A673 (cell line): ENCODE measurements around the gene GALNT10. TPM values are rescaled to one million over a fixed set of nuclear protein-coding genes. Genes with fewer than 3 reads are reported as not detected.

ENCODE experiments used
- BruUV-seq: library from RNA; stranded (reverse); fragments of 400-500 nt; replicated peaks from 2 replicates; lab custom pipeline; 2021; lab: Mats Ljungman, UMichigan
- CTCF ChIA-PET: fragments of 300-600 bp; sonication (Branson Sonifier 250); formaldehyde crosslinking; loops from one replicate; lab custom pipeline; 2022; ENCODE audit warnings: antibody characterized with exemption; lab: Charles Lee
- POLR2A ChIA-PET: fragments of 300-600 bp; sonication (Branson Sonifier 250); formaldehyde crosslinking; loops from one replicate; lab custom pipeline; 2022; ENCODE audit warnings: antibody characterized with exemption; ENCODE audit not compliant: low non-redundant PET; lab: Charles Lee
- DNase-seq: peaks from one replicate; pipeline ENCODE4 v3.0.0-alpha.2; 2015; ENCODE audit warnings: low spot score
- H3K27ac ChIP-seq: fragments of 200-600 bp; sonication (generic); 2 replicates; pipeline ENCODE4 v1.5.1; 2016; ENCODE audit warnings: mixed run types, low read depth, mild to moderate bottlenecking, mixed read lengths, antibody characterized with exemption, low read length; ENCODE audit not compliant: poor library complexity, severe bottlenecking
- H3K27me3 ChIP-seq: fragments of 200-600 bp; sonication (generic); replicated peaks from 2 replicates; pipeline ENCODE4 v1.6.1; 2017; ENCODE audit warnings: mixed run types, low read depth, mild to moderate bottlenecking, mixed read lengths, antibody characterized with exemption, low read length; ENCODE audit not compliant: insufficient read depth, poor library complexity
- H3K36me3 ChIP-seq: fragments of 200-600 bp; sonication (generic); 2 replicates; pipeline ENCODE4 v1.6.1; 2016; ENCODE audit warnings: mixed run types, mild to moderate bottlenecking, mixed read lengths, antibody characterized with exemption, low read length; ENCODE audit not compliant: insufficient read depth, poor library complexity, severe bottlenecking
- H3K4me1 ChIP-seq: fragments of 200-600 bp; sonication (generic); 2 replicates; pipeline ENCODE4 v1.6.1; 2017; ENCODE audit warnings: mixed run types, mild to moderate bottlenecking, mixed read lengths, antibody characterized with exemption, low read length; ENCODE audit not compliant: insufficient read depth, poor library complexity, severe bottlenecking
- H3K4me3 ChIP-seq: fragments of 200-600 bp; sonication (generic); 2 replicates; pipeline ENCODE4 v1.5.1; 2016; ENCODE audit warnings: low read depth, mixed run types, mild to moderate bottlenecking, mixed read lengths, low read length; ENCODE audit not compliant: poor library complexity, severe bottlenecking
- H3K9me3 ChIP-seq: fragments of 200-600 bp; sonication (generic); 2 replicates; pipeline ENCODE4 v1.6.1; 2016; ENCODE audit warnings: mixed run types, low read depth, mild to moderate bottlenecking, mixed read lengths, antibody characterized with exemption, low read length; ENCODE audit not compliant: poor library complexity, severe bottlenecking
- CTCF ChIP-seq: fragments of 300-800, 200-600 bp; sonication (generic); conservative IDR thresholded peaks from 2 replicates; pipeline ENCODE4 v1.5.1; 2017; ENCODE audit warnings: low read depth, mild to moderate bottlenecking, antibody characterized with exemption, low read length, moderate library complexity, mixed read lengths
- EZH2 ChIP-seq: fragments of 200-600 bp; sonication (generic); IDR thresholded peaks from 2 replicates; pipeline ENCODE4 v1.6.1; 2017; ENCODE audit warnings: borderline replicate concordance, low read depth, mild to moderate bottlenecking, mixed read lengths, antibody characterized with exemption, low read length; ENCODE audit not compliant: poor library complexity, severe bottlenecking
- intact Hi-C: fragments of 100-400 bp; cut with micrococcal nuclease; formaldehyde crosslinking; loops from one replicate; pipeline ENCODE4 v1.10.0; 2022; ENCODE audit not compliant: unreplicated experiment
- total RNA-seq: library from RNA; stranded (reverse); gene quantifications from 2 replicates; pipeline ENCODE4 v1.2.3, GENCODE V29; 2021

The GALNT10 gene
- total RNA-seq, 1 experiment from 2014 or later = 17.9 TPM

GRCh38 chr5:154189256-154189818 lies 1.2 kb upstream of the GALNT10 start:
- peaks cover 6% of the 10 kb centered on the region for H3K27me3 ChIP-seq
- no peaks in the 10 kb centered on the region for H3K36me3 ChIP-seq
- no peak for DNase-seq
- peak overlapping the region; percentile 73 for H3K4me3 ChIP-seq
- H3K27ac ChIP-seq = no peak overlapping the region
- CTCF ChIA-PET = interaction anchor here (1.5 to 1.7 kb wide), 2 partner anchors 117 to 216 kb away, joined by 9 to 10 read pairs; no protein-coding TSS in a partner anchor
- intact Hi-C loops = no loop called here
- no peaks in the 10 kb centered on the region for H3K9me3 ChIP-seq
- POLR2A ChIA-PET = interaction anchor here (0.6 kb wide), 1 partner anchor 216 kb away, joined by 4 read pairs; no protein-coding TSS in a partner anchor
- no TSS peak for BruUV-seq
- peaks cover 9% of the 10 kb centered on the region for H3K4me1 ChIP-seq
- TF ChIP-seq CTCF (no peak), EZH2 (no peak)

GRCh38 chr5:154189819-154190594 lies 526 bp upstream of the GALNT10 start:
- peak; percentile 76 for DNase-seq
- H3K36me3 ChIP-seq = no peaks in the 10 kb centered on the region
- H3K4me3 ChIP-seq = peak overlapping the region; percentile 73
- peak; percentile 53 for TF ChIP-seq CTCF
- no peak for TF ChIP-seq EZH2
- peak overlapping the region; percentile 87 for H3K27ac ChIP-seq
- no peaks in the 10 kb centered on the region for H3K9me3 ChIP-seq
- intact Hi-C loops = loop anchor here (2.0 kb wide), 1 partner anchor 215 kb away; no protein-coding TSS in a partner anchor
- BruUV-seq = no TSS peak
- CTCF ChIA-PET = interaction anchor here (0.5 to 1.7 kb wide), 6 partner anchors 16 to 216 kb away, joined by 3 to 10 read pairs (median 5); no protein-coding TSS in a partner anchor
- peaks cover 9% of the 10 kb centered on the region for H3K4me1 ChIP-seq
- POLR2A ChIA-PET = interaction anchor here (0.6 kb wide), 2 partner anchors 71 to 215 kb away, joined by 3 to 4 read pairs; no protein-coding TSS in a partner anchor
- peaks cover 6% of the 10 kb centered on the region for H3K27me3 ChIP-seq

DNA sequence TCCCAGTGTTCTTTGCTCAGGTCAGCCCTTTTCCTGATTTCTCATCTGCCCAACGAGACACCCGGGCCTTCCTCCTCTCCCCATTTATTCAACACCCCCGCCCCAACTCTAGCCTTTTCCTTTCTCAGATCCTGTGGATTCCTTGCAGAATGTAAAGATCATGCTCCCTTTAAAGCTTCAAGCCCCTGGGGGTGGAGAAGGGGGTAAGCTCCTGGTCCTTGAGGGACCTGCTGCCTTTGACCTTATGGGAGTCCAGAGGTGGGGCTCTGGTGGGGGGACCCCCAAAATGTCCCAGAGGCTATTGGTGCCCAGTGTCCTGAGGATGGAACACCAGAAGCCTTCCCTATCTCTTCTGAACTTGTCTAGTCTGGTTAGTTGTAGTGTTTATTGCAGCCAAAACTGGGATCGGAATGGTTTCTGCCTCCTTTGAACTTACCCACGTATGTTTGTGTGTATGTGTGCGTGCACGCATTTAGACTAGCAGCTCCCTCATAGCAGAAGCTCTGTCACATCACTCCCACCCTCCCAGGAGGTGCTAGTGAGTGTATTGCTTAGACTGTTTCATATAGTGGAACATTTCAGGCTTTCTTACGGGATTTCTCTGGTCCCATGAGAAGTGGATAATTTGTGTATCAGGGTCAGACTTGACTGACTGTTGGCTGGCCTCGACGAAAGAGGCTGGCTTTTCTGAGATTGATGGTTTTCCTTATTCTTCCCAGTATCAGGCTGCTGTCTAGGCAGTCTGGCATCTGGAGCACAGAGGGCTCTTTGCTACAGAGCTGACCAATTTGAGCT lies 1.1 kb downstream of the GALNT10 start:
- Histone ChIP-seq H3K27ac (no peak overlapping the region), H3K4me3 (peak overlapping the region; percentile 60), H3K27me3 (peaks cover 6% of the 10 kb centered on the region), H3K9me3 (no peaks in the 10 kb centered on the region), H3K4me1 (peaks cover 9% of the 10 kb centered on the region), H3K36me3 (no peaks in the 10 kb centered on the region)
- ChIA-PET CTCF (interaction anchor here (1.1 kb wide), 1 partner anchor 12 kb away, joined by 3 read pairs; no protein-coding TSS in a partner anchor), POLR2A (no interaction called here)
- no TSS peak for BruUV-seq
- TF ChIP-seq CTCF = no peak
- no peak for TF ChIP-seq EZH2
- no peak for DNase-seq
- intact Hi-C loops = loop anchor here (2.0 kb wide), 1 partner anchor 213 kb away; no protein-coding TSS in a partner anchor
